Measurements from ENCODE around the gene GPR89A. TPM values are rescaled to one million over a fixed set of nuclear protein-coding genes. Genes with fewer than 3 reads are reported as not detected.
"Not testable (repeated sequence)": the region's sequence is repeated elsewhere in the genome, so short reads cannot be mapped to it uniquely, and the experiment has no call there.

Gene GPR89A
- total RNA-seq, 1 donor from 2014 or later: 36.3 TPM

DNA sequence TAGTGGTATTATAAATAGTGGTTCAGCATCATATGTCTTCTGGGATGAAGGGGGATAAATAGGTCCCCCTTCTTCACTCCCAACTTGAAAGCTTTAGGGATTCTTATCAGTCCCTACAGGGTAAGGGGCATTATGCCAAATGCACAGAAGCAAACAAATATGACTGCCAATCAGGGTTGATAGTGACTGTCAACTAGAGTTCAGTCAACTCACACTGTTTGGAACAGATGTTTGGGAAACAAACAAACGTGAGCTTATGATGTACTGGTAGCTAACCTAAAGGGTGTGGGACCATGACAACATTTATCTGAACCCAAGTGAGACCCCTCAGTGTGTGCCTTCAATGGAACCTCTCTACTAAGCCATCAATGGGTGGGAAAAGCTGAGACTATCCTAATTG lies 65.4 kb downstream of the GPR89A start:
- FAIRE-seq; DNase-seq (ENCODE audit: low spot score in 2 of 2): not testable (repeated sequence)

DNA sequence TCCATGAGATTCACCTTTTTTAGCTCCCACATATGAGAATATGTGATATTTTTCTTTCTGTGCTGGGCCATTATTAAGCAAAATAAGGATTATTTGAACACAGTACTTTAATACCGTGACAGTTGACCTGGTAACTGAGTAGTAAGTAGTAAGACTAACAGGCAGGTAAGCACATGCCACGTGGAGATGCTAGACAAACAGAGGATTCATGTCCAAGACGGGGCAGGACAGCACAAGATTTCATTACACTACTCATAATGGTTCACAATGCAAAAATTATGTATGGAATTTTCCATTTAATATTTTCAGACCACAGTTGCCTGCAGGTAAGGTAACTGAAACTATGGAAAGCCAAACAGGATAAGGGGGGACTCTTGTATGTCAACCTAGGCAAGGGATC lies 77.1 kb downstream of the GPR89A start:
- not testable (repeated sequence) for DNase-seq (ENCODE audit: low spot score in 2 of 2); FAIRE-seq

DNA sequence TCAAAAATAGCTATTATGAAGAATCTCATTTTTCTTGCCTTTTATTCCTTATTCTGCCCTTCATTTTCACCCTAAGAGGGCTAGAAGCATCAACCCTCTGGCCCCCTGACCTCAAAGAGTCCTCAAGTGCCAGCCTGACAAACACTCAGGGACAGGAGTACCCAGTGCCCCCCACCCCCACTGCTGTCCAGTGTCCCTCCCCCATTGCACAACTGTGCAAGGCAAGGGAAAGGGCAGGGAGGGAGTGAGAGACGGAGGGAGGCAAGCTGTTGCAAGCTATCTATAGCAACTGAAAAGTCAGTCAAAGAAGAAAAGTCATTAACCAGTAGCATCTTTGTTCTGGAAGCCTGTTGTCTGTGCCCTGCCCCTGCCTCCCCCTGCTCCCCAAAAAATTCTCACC lies 78.3 kb downstream of the GPR89A start:
- not testable (repeated sequence) for DNase-seq (ENCODE audit: low spot score in 2 of 2); FAIRE-seq

DNA sequence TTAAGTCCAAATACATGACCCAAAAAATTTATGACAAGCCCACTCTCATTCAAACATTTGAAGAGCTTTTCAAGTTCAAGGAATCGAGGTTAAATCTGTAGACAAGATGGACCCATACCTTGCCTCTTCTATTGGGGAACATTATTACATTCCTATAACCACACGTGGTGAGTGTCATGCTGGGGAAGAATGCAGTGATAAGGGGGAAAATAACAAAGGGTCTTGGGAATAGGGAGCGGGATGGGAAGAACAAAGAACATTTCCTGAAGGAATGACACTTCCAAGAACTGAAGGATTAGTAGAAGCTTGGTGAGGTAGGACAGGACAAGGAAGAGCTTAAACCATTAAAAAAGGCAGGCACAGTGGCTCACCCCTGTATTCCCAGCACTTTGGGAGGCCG lies 80.5 kb downstream of the GPR89A start:
- no peak for FAIRE-seq
- no peak for DNase-seq (ENCODE audit: low spot score in 2 of 2)

DNA sequence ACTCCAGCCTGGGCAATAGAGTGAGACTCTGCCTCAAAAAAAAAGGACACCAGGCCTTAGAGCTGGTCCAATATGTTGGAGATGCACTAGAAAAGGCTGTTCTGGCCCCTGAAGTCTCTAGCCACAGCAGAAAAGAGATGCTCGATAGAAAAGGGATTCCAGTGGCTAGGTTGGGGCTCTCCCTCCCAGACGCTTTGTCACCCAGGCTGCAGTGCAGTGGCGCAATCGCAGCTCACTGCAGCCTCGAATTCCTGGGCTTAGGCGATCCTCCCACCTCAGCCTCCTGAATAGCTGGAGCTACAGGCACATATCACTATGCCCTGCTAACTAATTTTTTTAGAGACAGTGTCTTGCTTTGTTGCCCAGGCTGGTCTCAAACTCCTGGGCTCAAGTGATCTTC lies 81.1 kb downstream of the GPR89A start:
- no peak for FAIRE-seq

DNA sequence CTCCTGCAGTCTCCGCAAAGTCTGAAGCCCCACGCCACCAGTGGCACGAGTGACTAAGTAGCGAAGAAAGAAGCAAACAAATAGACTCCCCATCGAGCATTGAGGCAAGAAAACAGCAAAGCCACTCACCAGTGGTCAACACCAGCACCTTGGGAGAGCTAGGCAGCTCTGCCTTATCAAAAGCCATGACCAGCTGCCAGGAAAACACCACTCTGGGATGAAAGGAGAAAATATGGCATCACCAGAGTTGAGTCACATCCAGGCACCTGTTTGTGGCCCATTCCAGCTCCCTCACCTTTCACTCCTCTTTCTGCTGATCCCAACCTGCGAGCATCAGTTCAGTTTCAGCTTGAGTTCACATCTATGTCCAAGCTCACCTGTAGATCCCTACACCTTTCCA lies 82.1 kb downstream of the GPR89A start:
- DNase-seq (ENCODE audit: low spot score in 2 of 2): no peak
- FAIRE-seq: no peak

More for the DNA sequence above, 81.1 kb downstream of the GPR89A start:
- no peak for DNase-seq (ENCODE audit: low spot score in 2 of 2)

DNA sequence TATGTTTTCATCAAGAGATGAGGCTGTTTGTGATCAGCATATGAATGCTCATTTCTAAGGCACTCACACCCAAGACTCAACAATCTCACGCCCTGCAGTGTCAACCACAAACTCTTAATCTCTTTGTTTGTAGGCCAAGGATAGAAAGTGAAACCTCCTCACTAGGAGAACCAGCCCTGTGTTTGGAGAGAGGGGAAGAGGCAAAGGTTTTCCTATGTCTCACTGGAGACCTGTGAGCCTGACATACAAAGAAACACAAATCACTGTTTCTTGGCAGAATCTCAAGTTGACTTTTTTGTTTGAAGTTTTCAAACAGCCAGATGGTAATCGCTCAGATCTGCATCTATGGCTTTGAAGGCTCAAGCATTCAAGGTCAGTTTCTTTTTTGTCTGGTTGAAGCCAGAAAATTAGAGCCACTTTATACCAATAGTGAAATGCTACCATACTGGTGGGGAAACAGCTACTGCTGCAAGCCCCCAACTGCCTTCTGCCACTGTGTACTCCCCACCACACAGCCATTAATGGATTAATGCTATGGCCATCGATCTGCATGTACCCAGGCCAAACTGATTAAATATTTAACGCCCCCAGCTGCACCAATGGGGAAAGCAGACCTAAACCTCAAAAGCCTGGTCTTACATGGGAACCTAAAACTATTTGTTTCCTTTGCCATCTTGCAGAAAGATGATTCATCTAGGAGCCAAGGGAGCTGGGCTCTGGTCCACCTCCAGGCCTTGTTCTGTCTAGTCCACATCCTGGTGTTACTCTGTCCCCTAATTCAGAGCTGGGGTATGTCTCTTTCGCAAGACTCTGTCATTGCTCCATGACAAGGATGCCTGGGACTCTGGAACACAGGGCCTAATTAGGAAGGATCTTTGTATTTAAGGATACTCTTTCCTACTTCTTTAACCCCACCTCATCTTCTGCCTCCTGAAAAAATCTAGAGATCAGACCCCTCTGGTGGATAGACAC lies 83.1 kb downstream of the GPR89A start:
- FAIRE-seq (no peak), DNase-seq (ENCODE audit: low spot score in 2 of 2) (no peak)

DNA sequence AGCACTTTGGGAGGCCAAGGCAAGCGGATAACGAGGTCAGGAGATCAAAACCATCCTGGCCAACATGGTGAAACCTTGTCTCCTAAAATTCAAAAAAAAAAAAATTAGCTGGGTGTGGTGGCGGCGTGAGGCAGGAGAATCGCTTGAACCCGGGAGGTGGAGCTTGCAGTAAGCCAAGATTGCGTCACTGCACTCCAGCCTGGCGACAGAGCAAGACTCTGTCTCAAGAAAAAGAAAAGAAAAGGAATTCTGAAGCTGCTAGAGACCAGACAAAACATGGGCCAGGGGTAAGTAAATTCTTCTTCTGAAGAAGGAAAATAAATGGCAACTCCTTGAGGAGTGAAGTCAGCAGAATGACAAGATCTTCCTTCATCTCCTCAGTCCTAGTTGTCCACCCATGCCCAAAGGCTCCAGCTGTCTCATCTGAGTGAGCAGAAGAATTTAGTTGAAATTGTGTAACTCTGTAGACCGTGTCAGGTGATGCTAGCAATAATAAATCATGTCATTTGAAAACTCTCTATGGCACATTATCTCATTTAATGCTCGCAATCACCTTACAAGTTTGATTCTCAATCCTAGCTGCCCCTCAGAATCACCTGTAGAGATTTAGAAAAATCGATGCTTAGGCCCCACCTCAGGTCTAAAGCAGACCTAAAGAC lies 85.1 kb downstream of the GPR89A start:
- no peak for FAIRE-seq

DNA sequence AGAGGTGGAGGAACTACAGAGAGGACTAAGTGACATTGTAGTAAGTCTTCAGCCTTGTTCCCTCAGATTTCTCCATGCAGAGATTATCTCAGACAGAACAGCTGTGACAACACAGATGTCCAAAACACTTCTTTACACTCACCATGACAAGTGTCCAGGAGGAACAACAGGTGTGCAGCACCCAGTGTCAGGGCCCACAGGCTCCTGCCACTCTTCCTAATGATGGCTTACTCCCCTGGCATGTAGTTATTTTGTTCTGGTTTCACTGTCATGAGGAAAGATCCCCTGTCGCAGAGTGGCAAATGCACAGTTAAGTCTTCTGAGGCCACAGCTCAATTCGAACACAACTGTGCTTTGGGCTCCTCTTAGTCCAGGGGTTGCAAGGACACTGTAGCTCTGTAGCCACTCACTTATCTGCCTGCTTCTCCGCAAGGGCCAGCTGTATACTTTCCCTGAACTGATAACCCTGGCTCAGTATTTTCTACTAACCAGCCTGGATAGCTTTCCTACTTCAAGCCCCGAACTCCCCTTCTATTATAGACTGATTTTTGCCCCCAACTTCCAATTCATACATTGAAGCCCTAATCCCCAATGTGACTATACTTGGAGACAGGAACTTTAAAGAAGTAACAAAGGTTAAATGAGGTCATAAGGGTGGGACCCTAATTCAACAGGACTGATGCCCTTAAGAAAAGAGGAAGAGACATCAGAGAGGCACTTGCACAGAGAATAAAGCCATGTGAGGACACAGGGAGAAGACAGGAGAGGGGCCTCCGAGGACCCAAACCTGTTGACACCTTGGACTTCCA lies 88.2 kb downstream of the GPR89A start:
- FAIRE-seq: no peak
- DNase-seq (ENCODE audit: low spot score in 2 of 2): no peak

More for the DNA sequence above, 85.1 kb downstream of the GPR89A start:
- no peak for DNase-seq (ENCODE audit: low spot score in 2 of 2)

DNA sequence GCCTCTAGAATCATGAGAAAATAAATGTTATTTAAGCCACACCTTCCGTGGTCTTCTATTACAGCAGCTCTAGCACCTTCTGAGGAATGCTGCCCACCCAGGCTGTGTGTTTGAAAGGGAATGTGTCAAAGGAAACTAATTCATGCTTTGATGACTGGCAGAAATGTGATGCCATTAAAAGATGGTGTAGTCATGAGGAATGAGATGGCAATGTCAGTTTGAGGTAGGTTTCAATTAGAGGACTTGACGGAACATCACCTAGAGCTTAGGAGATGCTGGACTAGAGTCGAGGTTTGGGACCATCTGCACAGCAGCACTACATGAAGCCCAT lies 88.8 kb downstream of the GPR89A start:
- FAIRE-seq: no peak

DNA sequence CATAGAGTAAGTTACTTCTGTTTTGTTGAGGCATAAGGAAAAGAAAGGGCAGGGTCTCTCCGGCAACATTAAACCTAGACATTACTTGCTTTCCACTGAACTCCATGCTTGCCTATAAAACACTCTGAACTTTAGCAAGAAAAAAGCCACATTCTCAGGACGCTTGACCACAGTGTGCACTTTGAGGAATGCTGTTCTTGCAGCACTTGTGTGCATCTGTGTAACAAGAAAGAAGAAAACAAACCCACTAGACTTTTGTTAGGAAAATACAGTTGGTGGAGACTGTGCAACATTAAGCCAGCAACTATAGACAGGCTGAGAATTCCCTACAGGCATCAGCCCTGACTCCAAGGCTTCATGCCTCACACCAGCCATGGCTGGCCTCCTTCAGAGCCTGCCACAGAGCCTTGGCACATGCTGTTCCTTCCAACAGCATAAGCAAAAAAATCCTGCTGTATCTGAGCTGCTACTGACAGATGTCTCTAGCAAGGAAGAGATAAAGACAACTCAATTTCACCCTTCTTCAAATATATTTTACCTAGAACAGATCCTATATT lies 93.6 kb downstream of the GPR89A start:
- no peak for DNase-seq (ENCODE audit: low spot score in 2 of 2)
- no peak for FAIRE-seq

More for the DNA sequence above, 88.8 kb downstream of the GPR89A start:
- no peak for DNase-seq (ENCODE audit: low spot score in 2 of 2)

DNA sequence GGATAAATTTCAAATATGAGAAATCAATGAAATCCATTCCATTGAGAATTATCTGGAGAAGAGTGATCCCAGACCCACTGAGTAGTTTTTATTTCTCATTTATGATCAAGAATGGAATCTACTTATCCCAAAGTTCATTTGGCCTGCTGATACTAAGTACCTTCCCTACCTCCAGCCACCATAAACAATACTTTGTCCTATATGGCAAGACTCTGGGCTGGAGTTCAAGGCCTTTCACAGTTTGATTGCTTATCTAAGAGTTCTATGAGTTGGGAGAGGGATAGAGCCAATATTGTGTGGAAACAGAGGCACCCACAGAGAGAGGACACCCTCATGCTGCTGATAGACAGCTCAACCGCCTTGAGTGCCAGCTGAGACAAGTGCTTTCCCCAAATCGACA lies 94.3 kb downstream of the GPR89A start:
- FAIRE-seq: no peak
- no peak for DNase-seq (ENCODE audit: low spot score in 2 of 2)

DNA sequence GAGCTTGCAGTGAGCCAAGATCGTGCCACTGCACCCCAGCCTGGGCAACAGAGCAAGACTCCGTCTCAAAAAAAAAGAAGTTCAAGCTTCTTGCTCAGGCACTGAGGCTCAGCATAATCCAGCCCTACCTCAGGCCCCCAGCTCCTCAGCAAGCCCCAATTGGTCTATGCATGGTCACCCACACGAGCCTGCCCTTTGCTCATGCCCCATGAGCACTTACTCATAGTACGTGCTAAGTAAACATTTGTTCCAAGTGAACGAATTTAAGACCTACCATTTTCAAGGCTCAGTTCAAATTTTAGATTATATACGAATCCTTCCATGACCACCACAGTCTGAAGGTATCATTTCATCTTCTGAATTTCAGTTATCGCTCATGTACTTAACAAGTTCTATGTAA lies 95.0 kb downstream of the GPR89A start:
- DNase-seq (ENCODE audit: low spot score in 2 of 2) (no peak), FAIRE-seq (no peak)

DNA sequence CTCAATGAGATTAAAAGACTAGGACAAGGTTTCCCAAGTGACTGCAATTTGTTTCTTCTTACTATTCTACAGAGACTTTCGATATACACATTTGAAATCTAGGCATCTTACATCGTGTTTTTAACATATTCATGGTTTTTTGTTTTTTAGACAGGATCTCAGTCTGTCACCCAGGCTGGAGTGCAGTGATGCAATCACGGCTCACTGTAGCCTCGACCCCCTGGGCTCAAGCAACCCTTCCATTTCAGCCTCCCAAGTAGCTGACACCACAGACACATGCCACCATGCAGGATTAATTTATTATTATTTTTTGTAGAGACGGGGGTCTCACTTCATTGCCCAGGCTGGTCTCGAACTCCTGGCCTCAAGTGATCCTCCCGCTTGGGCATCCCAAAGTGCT lies 97.8 kb downstream of the GPR89A start:
- DNase-seq (ENCODE audit: low spot score in 2 of 2) (no peak), FAIRE-seq (no peak)

DNA sequence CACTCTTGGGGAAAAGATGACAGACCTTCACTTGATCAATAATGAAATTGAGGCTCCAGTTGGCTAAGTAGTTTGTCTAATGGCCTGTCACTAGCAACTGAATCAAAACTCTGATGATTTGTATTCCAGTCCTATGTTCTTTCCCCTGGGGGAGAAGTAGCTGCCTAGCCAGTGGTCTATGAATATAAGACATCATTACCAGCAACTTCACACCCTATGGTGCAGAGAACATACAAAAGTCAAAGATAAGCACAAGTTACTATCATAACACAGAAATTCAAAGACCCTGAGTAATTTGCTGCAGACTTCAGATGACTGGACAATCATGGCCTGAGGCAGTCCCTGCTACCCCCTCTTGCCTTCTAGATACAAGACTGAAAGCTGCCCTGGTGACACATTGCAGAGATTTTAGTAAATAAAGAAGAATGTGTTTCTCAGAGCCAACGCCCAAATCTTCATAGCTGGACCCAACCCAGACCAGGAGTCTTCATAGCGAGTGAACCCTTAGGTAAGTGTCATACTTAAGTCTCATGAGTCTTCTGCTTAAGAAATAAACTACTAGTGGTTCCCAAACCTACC lies 98.4 kb downstream of the GPR89A start:
- FAIRE-seq (no peak), DNase-seq (ENCODE audit: low spot score in 2 of 2) (no peak)

DNA sequence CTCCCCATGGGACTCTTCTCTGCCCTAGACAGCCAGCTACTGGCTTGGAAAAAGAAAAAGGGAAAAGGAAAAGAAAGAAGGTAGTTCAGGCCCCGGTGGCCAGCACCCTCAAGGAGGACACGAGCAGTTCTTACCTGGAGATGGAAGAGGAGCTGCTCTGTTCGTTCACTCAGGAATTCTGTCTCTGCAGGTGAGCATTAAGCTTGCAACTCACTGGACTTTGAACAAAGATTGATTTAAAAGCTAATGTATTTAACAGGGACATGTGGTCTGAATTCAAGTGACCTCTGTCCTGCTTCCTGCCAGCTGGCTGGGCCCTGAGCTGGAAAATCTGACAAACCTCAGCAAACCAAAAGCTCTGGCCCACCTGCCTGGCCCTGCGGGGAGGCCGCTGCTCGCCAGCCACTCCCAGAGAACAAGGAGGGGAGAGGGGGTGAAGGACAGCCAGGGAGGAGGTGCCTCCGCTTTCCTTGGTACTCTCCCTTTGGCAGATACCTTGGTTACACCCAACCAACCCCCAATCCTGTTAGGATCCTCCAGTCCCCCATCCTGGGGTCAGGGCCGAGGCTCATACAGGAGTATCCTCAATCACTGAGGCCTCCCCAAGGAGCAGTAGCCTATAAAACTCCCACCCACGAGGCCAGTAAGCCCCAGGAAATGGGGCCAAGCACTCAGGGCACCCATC lies 99.5 kb downstream of the GPR89A start, which contains the start of gene PDZK1:
Gene PDZK1, minus strand, starts transcription at position 186 of the 685 bp plus-strand sequence. CDS start 19,347 bp downstream, outside the sequence.
- DNase-seq (ENCODE audit: low spot score in 2 of 2) (no peak), FAIRE-seq (no peak)

DNA sequence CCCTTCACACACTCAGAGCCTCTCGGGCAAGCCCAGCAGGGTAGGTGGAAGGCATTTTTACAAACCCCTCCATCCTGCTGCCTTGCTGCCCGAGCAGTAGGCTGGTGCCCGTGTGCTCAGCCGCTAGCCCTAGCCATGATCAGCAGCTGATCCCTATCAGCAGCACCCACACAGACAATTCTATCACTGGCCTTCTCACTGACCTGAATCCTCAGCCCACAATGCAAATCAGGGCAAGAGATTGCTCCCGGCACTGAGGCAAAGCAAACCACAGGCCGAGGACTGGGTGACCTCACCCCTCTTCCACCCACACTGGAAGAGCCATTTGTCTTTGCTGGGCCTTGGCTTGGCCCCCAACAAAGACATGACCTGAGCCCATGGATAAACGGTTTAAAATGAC lies 100.3 kb downstream of the GPR89A start:
- DNase-seq (ENCODE audit: low spot score in 2 of 2) (no peak), FAIRE-seq (no peak)

DNA sequence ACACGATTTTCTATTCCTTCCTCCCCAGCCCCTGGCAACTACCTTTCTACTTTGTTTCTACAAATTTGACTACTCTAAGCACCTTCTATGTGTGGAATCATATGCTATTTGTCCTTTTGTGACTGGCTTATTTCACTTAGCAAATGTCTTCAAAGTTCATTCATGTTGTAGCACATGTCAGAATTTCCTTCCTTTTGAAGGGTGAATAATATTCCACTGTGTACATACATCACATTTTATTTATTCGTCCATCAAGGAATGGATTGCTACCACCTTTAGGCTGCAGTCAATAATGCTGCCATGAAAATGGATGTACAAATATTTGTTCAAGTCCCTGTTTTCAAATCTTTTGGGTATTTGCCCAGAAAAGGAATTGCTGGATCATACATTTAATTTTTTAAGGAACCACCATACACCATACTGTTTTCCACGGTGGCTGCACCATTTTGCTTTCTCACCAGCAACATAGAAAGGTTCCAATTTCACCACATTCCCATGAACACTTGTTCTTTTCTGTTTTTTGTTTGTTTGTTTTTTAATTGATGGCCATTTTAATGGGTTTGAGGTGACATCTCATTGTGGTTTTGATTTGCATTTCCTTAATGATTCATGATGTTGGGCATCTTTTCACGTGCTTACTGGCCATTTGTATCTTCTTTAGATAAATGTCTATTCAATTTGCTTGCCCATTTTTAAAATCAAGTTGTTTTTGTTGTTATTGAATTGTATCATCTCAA lies 102.7 kb downstream of the GPR89A start:
- no peak for DNase-seq (ENCODE audit: low spot score in 2 of 2)
- no peak for FAIRE-seq

DNA sequence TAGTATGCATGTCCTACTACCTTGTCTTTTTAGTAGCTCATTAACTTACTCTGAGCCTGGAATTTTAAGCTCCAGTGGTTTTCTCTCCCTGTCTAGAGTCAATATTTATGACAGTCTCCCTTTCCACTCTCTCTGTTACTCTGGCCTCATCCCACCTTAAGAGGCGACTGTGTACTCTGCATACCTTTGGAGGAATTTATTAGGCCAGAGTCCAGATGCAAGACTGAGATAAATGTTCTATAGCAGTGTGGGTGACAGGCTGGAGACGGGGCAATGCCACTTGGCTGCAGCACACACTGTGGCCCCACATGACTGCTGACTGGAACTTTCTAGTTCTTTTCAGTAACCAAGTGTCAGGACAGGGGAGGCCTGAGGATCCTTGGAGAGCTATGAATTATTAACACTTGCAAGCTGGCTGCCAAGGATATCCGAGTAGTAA lies 103.4 kb downstream of the GPR89A start:
- DNase-seq (ENCODE audit: low spot score in 2 of 2): no peak
- no peak for FAIRE-seq
